HEK293 (cell line): ENCODE measurements around the gene ACP1.

ENCODE experiments used
- CTCF ChIA-PET: fragments of 350-600 bp; formaldehyde crosslinking; extraction: SDS; loops from one replicate; lab custom pipeline; 2021; ENCODE audit warnings: antibody characterized with exemption; lab: Yijun Ruan, JAX
- POLR2A ChIA-PET: fragments of 300-600 bp; formaldehyde crosslinking; extraction: SDS; loops from one replicate; lab custom pipeline; 2020; ENCODE audit warnings: antibody characterized with exemption, inconsistent platforms; lab: Yijun Ruan, JAX
- H3K27ac ChIP-seq: fragments of 200-500 bp; sonication (Bioruptor generic); 2 replicates; pipeline ENCODE4 v1.5.1; 2014; ENCODE audit warnings: low read depth, low read length, control low read depth, inconsistent platforms; ENCODE audit errors: extremely low read depth
- H3K36me3 ChIP-seq, 2 experiments: fragments of 200-500 bp in 1 of 2; sonication (Bioruptor generic) in 1 of 2; 1 replicate in 1 of 2; 2 replicates in 1 of 2; pipeline ENCODE4 v1.5.1; 2014 to 2017; ENCODE audit warnings: inconsistent platforms in 2 of 2, low read length in 2 of 2; ENCODE audit not compliant: control insufficient read depth in 2 of 2, insufficient read depth in 1 of 2
- H3K4me1 ChIP-seq: fragments of 200-500 bp; sonication (Bioruptor generic); 2 replicates; pipeline ENCODE4 v1.5.1; 2014; ENCODE audit warnings: mild to moderate bottlenecking, low read length, inconsistent platforms; ENCODE audit not compliant: control insufficient read depth, insufficient read depth
- H3K4me3 ChIP-seq: 2 replicates; pipeline ENCODE4 v1.5.1; 2011; ENCODE audit warnings: low read depth, mild to moderate bottlenecking, control low read depth, low read length, moderate library complexity
- H3K9me3 ChIP-seq: fragments of 200-500 bp; sonication (Bioruptor generic); 2 replicates; pipeline ENCODE4 v1.5.1; 2014; ENCODE audit warnings: low read depth, low read length, inconsistent platforms; ENCODE audit not compliant: control insufficient read depth, insufficient read depth
- IKZF3 ChIP-seq: fragments of 450-650 bp; IDR thresholded peaks from 2 replicates; pipeline ENCODE4 v1.5.0; 2018; ENCODE audit warnings: missing biosample characterization, mild to moderate bottlenecking, missing genetic modification characterization, moderate library complexity
- REPIN1 ChIP-seq: fragments of 450-650 bp; formaldehyde crosslinking; IDR thresholded peaks from 2 replicates; pipeline ENCODE4 v1.5.1; 2017; ENCODE audit warnings: missing biosample characterization, missing genetic modification characterization, low read depth
- SCRT1 ChIP-seq: fragments of 450-650 bp; formaldehyde crosslinking; IDR thresholded peaks from 2 replicates; pipeline ENCODE4 v1.5.1; 2016; ENCODE audit warnings: missing biosample characterization, missing genetic modification characterization, borderline replicate concordance
- SP2 ChIP-seq: fragments of 450-650 bp; formaldehyde crosslinking; IDR thresholded peaks from 2 replicates; pipeline ENCODE4 v1.5.1; 2016; ENCODE audit warnings: missing biosample characterization, missing genetic modification characterization
- SP7 ChIP-seq: fragments of 450-650 bp; formaldehyde crosslinking; IDR thresholded peaks from 2 replicates; pipeline ENCODE4 v1.5.1; 2016; ENCODE audit warnings: missing biosample characterization, missing genetic modification characterization
- TCF7L2 ChIP-seq: IDR thresholded peaks from 2 replicates; pipeline ENCODE4 v1.6.1; 2011; ENCODE audit warnings: low read depth, mild to moderate bottlenecking, inconsistent platforms, low read length, moderate library complexity, borderline replicate concordance
- ZFP41 ChIP-seq: fragments of 450-650 bp; formaldehyde crosslinking; IDR thresholded peaks from 2 replicates; pipeline ENCODE4 v1.5.1; 2016; ENCODE audit warnings: missing biosample characterization, missing genetic modification characterization, borderline replicate concordance
- ZFP69B ChIP-seq: fragments of 450-650 bp; formaldehyde crosslinking; IDR thresholded peaks from 2 replicates; pipeline ENCODE4 v1.5.1; 2016; ENCODE audit warnings: missing biosample characterization, missing genetic modification characterization
- ZNF184 ChIP-seq: fragments of 450-650 bp; IDR thresholded peaks from 2 replicates; pipeline ENCODE4 v1.5.1; 2018; ENCODE audit warnings: missing biosample characterization, mild to moderate bottlenecking, missing genetic modification characterization
- ZNF23 ChIP-seq: fragments of 450-650 bp; formaldehyde crosslinking; IDR thresholded peaks from 2 replicates; pipeline ENCODE4 v1.5.1; 2016; ENCODE audit warnings: missing biosample characterization, missing genetic modification characterization, borderline replicate concordance
- ZNF404 ChIP-seq: fragments of 450-650 bp; formaldehyde crosslinking; IDR thresholded peaks from 2 replicates; pipeline ENCODE4 v1.5.1; 2017; ENCODE audit warnings: missing biosample characterization, missing genetic modification characterization
- ZNF433 ChIP-seq: fragments of 450-650 bp; formaldehyde crosslinking; IDR thresholded peaks from 2 replicates; pipeline ENCODE4 v1.5.1; 2016; ENCODE audit warnings: missing biosample characterization, missing genetic modification characterization, low read depth
- ZNF501 ChIP-seq: fragments of 450-650 bp; formaldehyde crosslinking; IDR thresholded peaks from 2 replicates; pipeline ENCODE4 v1.5.1; 2016; ENCODE audit warnings: missing biosample characterization, missing genetic modification characterization
- ZNF549 ChIP-seq: fragments of 450-650 bp; IDR thresholded peaks from 2 replicates; pipeline ENCODE4 v1.5.1; 2018; ENCODE audit warnings: missing biosample characterization, missing genetic modification characterization, mild to moderate bottlenecking, inconsistent platforms, moderate library complexity
- ZNF555 ChIP-seq: fragments of 450-650 bp; formaldehyde crosslinking; conservative IDR thresholded peaks from 2 replicates; pipeline ENCODE4 v1.5.1; 2017; ENCODE audit warnings: missing biosample characterization, mild to moderate bottlenecking, missing genetic modification characterization, inconsistent platforms
- ZNF624 ChIP-seq: fragments of 450-650 bp; formaldehyde crosslinking; IDR thresholded peaks from 2 replicates; pipeline ENCODE4 v1.5.1; 2017; ENCODE audit warnings: missing biosample characterization, missing genetic modification characterization
- ZNF677 ChIP-seq: fragments of 450-650 bp; IDR thresholded peaks from 2 replicates; pipeline ENCODE4 v1.5.0; 2018; ENCODE audit warnings: missing biosample characterization, mild to moderate bottlenecking, missing genetic modification characterization, moderate library complexity
- ZNF76 ChIP-seq: fragments of 450-650 bp; formaldehyde crosslinking; IDR thresholded peaks from 2 replicates; pipeline ENCODE4; 2016; ENCODE audit warnings: low read depth, missing biosample characterization, missing genetic modification characterization, borderline replicate concordance
- ZNF768 ChIP-seq: fragments of 450-650 bp; formaldehyde crosslinking; IDR thresholded peaks from 2 replicates; pipeline ENCODE4 v1.5.1; 2018; ENCODE audit warnings: missing biosample characterization, mild to moderate bottlenecking, missing genetic modification characterization
- ZNF830 ChIP-seq: fragments of 450-650 bp; IDR thresholded peaks from 2 replicates; pipeline ENCODE4 v1.5.0; 2018; ENCODE audit warnings: missing biosample characterization, missing genetic modification characterization, low read depth, mild to moderate bottlenecking, moderate library complexity
- TF ChIP-seq, protein P1 (sequence below): fragments of 450-650 bp; formaldehyde crosslinking; IDR thresholded peaks from 2 replicates; pipeline ENCODE4 v1.5.1; 2016; ENCODE audit warnings: missing biosample characterization, missing genetic modification characterization, borderline replicate concordance
- TF ChIP-seq, protein P2 (sequence below): fragments of 450-650 bp; formaldehyde crosslinking; IDR thresholded peaks from 2 replicates; pipeline ENCODE4 v1.5.0; 2017; ENCODE audit warnings: missing biosample characterization, missing genetic modification characterization, borderline replicate concordance
- TF ChIP-seq, protein P3 (sequence below): fragments of 450-650 bp; formaldehyde crosslinking; conservative IDR thresholded peaks from 2 replicates; pipeline ENCODE4 v1.5.1; 2016; ENCODE audit warnings: low read depth, missing biosample characterization, missing genetic modification characterization
- TF ChIP-seq, protein P4 (sequence below): IDR thresholded peaks from 2 replicates; pipeline ENCODE4 v1.6.1; 2011; ENCODE audit warnings: mild to moderate bottlenecking, low read depth, low read length, borderline replicate concordance

Gene ACP1

DNA sequence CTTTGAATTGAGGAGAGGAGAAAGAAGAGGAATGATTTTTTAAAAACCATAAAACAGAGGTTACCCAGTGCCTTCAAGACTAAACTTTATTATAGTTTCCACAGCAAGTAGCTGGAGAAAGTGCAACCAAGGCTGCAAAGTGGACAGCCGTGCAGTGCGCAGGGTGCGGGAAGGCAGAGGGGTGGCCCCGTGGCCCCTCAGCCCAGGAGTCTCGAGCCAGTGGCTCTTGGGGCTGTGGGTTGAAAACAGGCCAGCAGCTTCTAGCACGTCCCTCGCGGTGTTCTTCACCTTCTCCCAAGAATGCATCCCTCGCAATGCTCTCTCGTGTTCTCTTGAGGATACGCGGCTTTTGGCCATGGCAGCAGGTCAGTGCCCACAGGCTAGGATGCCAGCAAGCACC lies 51.6 kb downstream of the ACP1 start:
- ChIA-PET CTCF (interaction anchor here (0.7 kb wide), 1 partner anchor 19 kb away, joined by 3 read pairs; no protein-coding TSS in a partner anchor), POLR2A (no interaction called here)
- no peaks in the 10 kb centered on the region for H3K36me3 ChIP-seq
- H3K4me1 ChIP-seq, result no peaks in the 10 kb centered on the region
- H3K27ac ChIP-seq, result no peak overlapping the region
- H3K4me3 ChIP-seq, result no peak overlapping the region
- no peaks in the 10 kb centered on the region for H3K9me3 ChIP-seq
- TF ChIP-seq SCRT1 (tag by site-specific recombination) (no peak), ZNF555 (tag by site-specific recombination) (no peak), TCF7L2 (no peak), REPIN1 (tag by site-specific recombination) (no peak), ZNF404 (tag by site-specific recombination) (no peak), ZNF184 (tag by site-specific recombination) (no peak), ZNF501 (tag by site-specific recombination) (no peak), IKZF3 (tag by site-specific recombination) (no peak), ZNF830 (tag by site-specific recombination) (no peak), ZNF768 (tag by site-specific recombination) (no peak)
- TF ChIP-seq, protein P1, sequence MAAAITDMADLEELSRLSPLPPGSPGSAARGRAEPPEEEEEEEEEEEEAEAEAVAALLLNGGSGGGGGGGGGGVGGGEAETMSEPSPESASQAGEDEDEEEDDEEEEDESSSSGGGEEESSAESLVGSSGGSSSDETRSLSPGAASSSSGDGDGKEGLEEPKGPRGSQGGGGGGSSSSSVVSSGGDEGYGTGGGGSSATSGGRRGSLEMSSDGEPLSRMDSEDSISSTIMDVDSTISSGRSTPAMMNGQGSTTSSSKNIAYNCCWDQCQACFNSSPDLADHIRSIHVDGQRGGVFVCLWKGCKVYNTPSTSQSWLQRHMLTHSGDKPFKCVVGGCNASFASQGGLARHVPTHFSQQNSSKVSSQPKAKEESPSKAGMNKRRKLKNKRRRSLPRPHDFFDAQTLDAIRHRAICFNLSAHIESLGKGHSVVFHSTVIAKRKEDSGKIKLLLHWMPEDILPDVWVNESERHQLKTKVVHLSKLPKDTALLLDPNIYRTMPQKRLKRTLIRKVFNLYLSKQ (tag by site-specific recombination), result no peak
- TF ChIP-seq, protein P2, sequence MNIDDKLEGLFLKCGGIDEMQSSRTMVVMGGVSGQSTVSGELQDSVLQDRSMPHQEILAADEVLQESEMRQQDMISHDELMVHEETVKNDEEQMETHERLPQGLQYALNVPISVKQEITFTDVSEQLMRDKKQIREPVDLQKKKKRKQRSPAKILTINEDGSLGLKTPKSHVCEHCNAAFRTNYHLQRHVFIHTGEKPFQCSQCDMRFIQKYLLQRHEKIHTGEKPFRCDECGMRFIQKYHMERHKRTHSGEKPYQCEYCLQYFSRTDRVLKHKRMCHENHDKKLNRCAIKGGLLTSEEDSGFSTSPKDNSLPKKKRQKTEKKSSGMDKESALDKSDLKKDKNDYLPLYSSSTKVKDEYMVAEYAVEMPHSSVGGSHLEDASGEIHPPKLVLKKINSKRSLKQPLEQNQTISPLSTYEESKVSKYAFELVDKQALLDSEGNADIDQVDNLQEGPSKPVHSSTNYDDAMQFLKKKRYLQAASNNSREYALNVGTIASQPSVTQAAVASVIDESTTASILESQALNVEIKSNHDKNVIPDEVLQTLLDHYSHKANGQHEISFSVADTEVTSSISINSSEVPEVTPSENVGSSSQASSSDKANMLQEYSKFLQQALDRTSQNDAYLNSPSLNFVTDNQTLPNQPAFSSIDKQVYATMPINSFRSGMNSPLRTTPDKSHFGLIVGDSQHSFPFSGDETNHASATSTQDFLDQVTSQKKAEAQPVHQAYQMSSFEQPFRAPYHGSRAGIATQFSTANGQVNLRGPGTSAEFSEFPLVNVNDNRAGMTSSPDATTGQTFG (tag by site-specific recombination), result no peak
- TF ChIP-seq, all 188 proteins: peak for 0

DNA sequence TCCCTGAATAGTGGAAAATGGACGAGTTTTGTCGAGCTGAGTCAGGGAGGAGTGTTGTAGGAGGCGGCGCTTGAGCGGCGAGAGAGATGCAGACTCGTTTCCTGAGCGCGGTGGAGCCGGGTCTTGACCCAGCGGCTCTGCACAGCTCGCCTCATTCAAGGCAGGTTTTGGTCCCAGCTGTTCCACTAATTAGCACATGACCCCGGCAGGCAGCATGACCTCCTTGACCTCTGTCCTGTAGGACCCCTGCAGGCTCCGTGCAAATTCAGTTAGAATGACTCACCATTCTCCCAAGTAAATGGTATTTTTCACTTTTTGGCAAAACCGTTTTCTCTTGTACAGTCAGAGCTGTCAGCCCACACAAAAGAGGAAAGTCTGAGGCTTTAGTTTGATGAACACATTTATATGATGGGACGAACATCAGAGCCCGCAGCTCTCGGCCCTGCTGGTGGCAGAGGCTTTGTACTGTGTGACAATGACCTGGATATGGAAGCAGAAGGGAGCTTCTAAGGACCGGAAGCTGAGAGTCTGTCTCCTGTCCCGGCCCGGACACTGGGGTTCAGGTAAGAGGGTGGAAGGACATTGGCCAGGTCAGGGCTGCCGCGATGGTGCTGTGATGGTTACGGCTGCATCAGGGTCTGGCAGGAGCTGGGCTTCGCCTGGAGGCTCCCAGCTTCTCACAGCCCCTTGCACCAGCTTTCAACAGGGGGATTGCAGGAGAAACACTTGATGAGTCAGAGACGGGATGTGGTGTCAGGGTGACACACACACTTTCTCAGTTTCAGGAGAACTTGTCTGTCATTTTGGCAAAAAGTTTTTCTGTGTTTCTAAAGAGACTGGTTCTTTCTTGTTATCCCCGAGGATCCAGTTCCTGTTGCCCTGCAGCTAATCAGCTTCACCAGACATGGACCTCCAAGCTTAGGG lies 53.0 kb downstream of the ACP1 start:
- CTCF ChIA-PET, result interaction anchor here (0.6 kb wide), 1 partner anchor 1038 kb away, joined by 3 read pairs; no protein-coding TSS in a partner anchor
- TF ChIP-seq ZFP69B (tag by site-specific recombination), result no peak
- TF ChIP-seq ZNF404 (tag by site-specific recombination), result no peak
- TF ChIP-seq ZNF23 (tag by site-specific recombination), result no peak
- TF ChIP-seq SP7 (tag by site-specific recombination), result no peak
- TF ChIP-seq, protein P3, sequence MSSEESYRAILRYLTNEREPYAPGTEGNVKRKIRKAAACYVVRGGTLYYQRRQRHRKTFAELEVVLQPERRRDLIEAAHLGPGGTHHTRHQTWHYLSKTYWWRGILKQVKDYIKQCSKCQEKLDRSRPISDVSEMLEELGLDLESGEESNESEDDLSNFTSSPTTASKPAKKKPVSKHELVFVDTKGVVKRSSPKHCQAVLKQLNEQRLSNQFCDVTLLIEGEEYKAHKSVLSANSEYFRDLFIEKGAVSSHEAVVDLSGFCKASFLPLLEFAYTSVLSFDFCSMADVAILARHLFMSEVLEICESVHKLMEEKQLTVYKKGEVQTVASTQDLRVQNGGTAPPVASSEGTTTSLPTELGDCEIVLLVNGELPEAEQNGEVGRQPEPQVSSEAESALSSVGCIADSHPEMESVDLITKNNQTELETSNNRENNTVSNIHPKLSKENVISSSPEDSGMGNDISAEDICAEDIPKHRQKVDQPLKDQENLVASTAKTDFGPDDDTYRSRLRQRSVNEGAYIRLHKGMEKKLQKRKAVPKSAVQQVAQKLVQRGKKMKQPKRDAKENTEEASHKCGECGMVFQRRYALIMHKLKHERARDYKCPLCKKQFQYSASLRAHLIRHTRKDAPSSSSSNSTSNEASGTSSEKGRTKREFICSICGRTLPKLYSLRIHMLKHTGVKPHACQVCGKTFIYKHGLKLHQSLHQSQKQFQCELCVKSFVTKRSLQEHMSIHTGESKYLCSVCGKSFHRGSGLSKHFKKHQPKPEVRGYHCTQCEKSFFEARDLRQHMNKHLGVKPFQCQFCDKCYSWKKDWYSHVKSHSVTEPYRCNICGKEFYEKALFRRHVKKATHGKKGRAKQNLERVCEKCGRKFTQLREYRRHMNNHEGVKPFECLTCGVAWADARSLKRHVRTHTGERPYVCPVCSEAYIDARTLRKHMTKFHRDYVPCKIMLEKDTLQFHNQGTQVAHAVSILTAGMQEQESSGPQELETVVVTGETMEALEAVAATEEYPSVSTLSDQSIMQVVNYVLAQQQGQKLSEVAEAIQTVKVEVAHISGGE, result no peak
- no peak for TF ChIP-seq ZNF76 (tag by site-specific recombination)
- no peak for TF ChIP-seq ZNF549 (tag by site-specific recombination)
- TF ChIP-seq ZNF677, result no peak
- TF ChIP-seq, protein P4, sequence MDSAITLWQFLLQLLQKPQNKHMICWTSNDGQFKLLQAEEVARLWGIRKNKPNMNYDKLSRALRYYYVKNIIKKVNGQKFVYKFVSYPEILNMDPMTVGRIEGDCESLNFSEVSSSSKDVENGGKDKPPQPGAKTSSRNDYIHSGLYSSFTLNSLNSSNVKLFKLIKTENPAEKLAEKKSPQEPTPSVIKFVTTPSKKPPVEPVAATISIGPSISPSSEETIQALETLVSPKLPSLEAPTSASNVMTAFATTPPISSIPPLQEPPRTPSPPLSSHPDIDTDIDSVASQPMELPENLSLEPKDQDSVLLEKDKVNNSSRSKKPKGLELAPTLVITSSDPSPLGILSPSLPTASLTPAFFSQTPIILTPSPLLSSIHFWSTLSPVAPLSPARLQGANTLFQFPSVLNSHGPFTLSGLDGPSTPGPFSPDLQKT, result no peak
- no peak for TF ChIP-seq ZNF433 (tag by site-specific recombination)
- TF ChIP-seq ZFP41 (tag by site-specific recombination), result no peak
- TF ChIP-seq ZNF624 (tag by site-specific recombination), result no peak
- TF ChIP-seq SP2 (tag by site-specific recombination), result no peak
- TF ChIP-seq, all 188 proteins: peak for 0
- POLR2A ChIA-PET, result no interaction called here
- no peak overlapping the region for H3K27ac ChIP-seq
- H3K9me3 ChIP-seq, result no peaks in the 10 kb centered on the region
- H3K4me1 ChIP-seq, result no peaks in the 10 kb centered on the region
- no peak overlapping the region for H3K4me3 ChIP-seq
- no peaks in the 10 kb centered on the region for H3K36me3 ChIP-seq
